GM04503 (cell line): ENCODE results near the gene COL9A1.

ENCODE experiments used
- DNase-seq: peaks from one replicate; pipeline ENCODE4 v3.0.0-alpha.2; 2012; ENCODE audit warnings: low read depth

Gene COL9A1

GRCh38 chr6:70225055-70225454 lies 77.8 kb downstream of the COL9A1 start:
- no peak for DNase-seq

- no peak for DNase-seq
Measured at GRCh38 chr6:70222439-70222749, 80.5 kb downstream of the COL9A1 start.

GRCh38 chr6:70221715-70222438 lies 81.0 kb downstream of the COL9A1 start:
- no peak for DNase-seq

GRCh38 chr6:70221025-70221714 lies 81.7 kb downstream of the COL9A1 start:
- DNase-seq = no peak

GRCh38 chr6:70219943-70220613 lies 82.8 kb downstream of the COL9A1 start:
- no peak for DNase-seq

GRCh38 chr6:70216767-70217166 lies 86.1 kb downstream of the COL9A1 start:
- no peak for DNase-seq

- DNase-seq = no peak
Measured at GRCh38 chr6:70215460-70216108, 87.3 kb downstream of the COL9A1 start.

- DNase-seq = no peak
Measured at GRCh38 chr6:70210462-70210861, 92.4 kb downstream of the COL9A1 start.

- DNase-seq = no peak
Measured at GRCh38 chr6:70208235-70208790, 94.6 kb downstream of the COL9A1 start.

GRCh38 chr6:70198785-70199184 lies 104.1 kb downstream of the COL9A1 start:
- DNase-seq = no peak

- no peak for DNase-seq
Measured at GRCh38 chr6:70196531-70196930, 106.4 kb downstream of the COL9A1 start.

- DNase-seq = no peak
Measured at GRCh38 chr6:70194421-70194820, 108.5 kb downstream of the COL9A1 start.

GRCh38 chr6:70188202-70188601 lies 114.7 kb downstream of the COL9A1 start:
- DNase-seq = no peak

- DNase-seq = no peak
Measured at GRCh38 chr6:70186461-70186860, 116.4 kb downstream of the COL9A1 start.

- DNase-seq = no peak
Measured at GRCh38 chr6:70184723-70185122, 118.2 kb downstream of the COL9A1 start.

GRCh38 chr6:70183538-70183937 lies 119.3 kb downstream of the COL9A1 start:
- DNase-seq = no peak

GRCh38 chr6:70180901-70181599 lies 121.8 kb downstream of the COL9A1 start:
- DNase-seq = no peak

- DNase-seq = no peak
Measured at GRCh38 chr6:70180183-70180900, 122.5 kb downstream of the COL9A1 start.

GRCh38 chr6:70176842-70177550 lies 125.9 kb downstream of the COL9A1 start:
- no peak for DNase-seq

- DNase-seq = no peak
Measured at GRCh38 chr6:70175770-70176169, 127.1 kb downstream of the COL9A1 start.

- DNase-seq = no peak
Measured at GRCh38 chr6:70172252-70172651, 130.6 kb downstream of the COL9A1 start.
